GDM1 (cell line): ENCODE measurements around the gene MGRN1.

Experiments used
- DNase-seq: peaks from one replicate; lab custom pipeline; 2025; lab: John Stamatoyannopoulos, UW

MGRN1 gene

GRCh38 chr16:4699046-4699556, 74.5 kb downstream of the MGRN1 start:
- no peak for DNase-seq

GRCh38 chr16:4700380-4700996, 75.9 kb downstream of the MGRN1 start:
- DNase-seq = no peak

GRCh38 chr16:4700997-4701743, 76.5 kb downstream of the MGRN1 start:
- DNase-seq = no peak

GRCh38 chr16:4701791-4702465, 77.3 kb downstream of the MGRN1 start:
- no peak for DNase-seq

GRCh38 chr16:4702466-4702808, 77.8 kb downstream of the MGRN1 start:
- DNase-seq = no peak

- no peak for DNase-seq
Observed at GRCh38 chr16:4703906-4704305, 79.3 kb downstream of the MGRN1 start.

- no peak for DNase-seq
Observed at GRCh38 chr16:4704491-4704890, 79.9 kb downstream of the MGRN1 start.

GRCh38 chr16:4704913-4705312, 80.3 kb downstream of the MGRN1 start:
- DNase-seq = no peak

GRCh38 chr16:4706871-4707270, 82.2 kb downstream of the MGRN1 start:
- DNase-seq = no peak

- DNase-seq = no peak
Observed at GRCh38 chr16:4709481-4709880, 84.9 kb downstream of the MGRN1 start.

- no peak for DNase-seq
Observed at GRCh38 chr16:4713663-4714501, 89.3 kb downstream of the MGRN1 start.

- DNase-seq = no peak
Observed at GRCh38 chr16:4714996-4715395, 90.4 kb downstream of the MGRN1 start.

- no peak for DNase-seq
Observed at GRCh38 chr16:4718466-4718865, 93.8 kb downstream of the MGRN1 start.

- DNase-seq = no peak
Observed at GRCh38 chr16:4723071-4723767, 98.6 kb downstream of the MGRN1 start.

GRCh38 chr16:4724661-4725270, 100.1 kb downstream of the MGRN1 start:
- no peak for DNase-seq

GRCh38 chr16:4726616-4727015, 102.0 kb downstream of the MGRN1 start:
- no peak for DNase-seq

GRCh38 chr16:4728676-4729075, 104.0 kb downstream of the MGRN1 start:
- DNase-seq = no peak

GRCh38 chr16:4729876-4730275, 105.2 kb downstream of the MGRN1 start:
- no peak for DNase-seq

GRCh38 chr16:4733211-4733742, 108.7 kb downstream of the MGRN1 start:
- no peak for DNase-seq

- DNase-seq = no peak
Observed at GRCh38 chr16:4733747-4734062, 109.1 kb downstream of the MGRN1 start.
